Measurements from ENCODE around the gene NNT. TPM values are rescaled to one million over a fixed set of nuclear protein-coding genes. Genes with fewer than 3 reads are reported as not detected.

The NNT gene
- total and polyA plus RNA-seq, 9 of the 15 experiments (the other 6 are each of a cell fraction or from before 2014, with no cell fraction given), result 21.9 to 68.6 (median 42.2) TPM

DNA sequence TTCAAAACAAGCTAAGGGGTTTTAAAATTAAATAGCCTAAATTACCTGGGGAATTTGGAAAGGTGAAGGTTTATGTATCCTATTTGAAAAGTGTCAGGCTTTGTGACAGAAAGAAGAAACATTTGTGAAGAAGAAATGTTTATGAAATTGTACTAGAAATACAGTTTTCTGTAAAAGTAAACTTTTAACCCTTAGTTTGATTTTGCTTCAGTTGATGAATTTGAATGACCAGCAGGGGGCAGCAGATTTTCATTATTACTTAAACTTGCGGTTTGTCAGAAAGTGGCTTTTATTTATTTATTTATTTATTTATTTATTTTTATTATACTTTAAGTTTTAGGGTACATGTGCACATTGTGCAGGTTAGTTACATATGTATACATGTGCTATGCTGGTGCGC is 58.1 kb downstream of the NNT start:
- Histone ChIP-seq H3K9me1 (ENCODE audit: control insufficient read depth, insufficient read depth, low read length) (no peaks in the 10 kb centered on the region), H3K79me2 (ENCODE audit: control insufficient read depth, insufficient read depth, low read length) (no peaks in the 10 kb centered on the region), H3K27me3 (ENCODE audit: control insufficient read depth in 2 of 2, insufficient read depth in 2 of 2, low read length in 2 of 2) (no peaks in the 10 kb centered on the region), H2AFZ (ENCODE audit: low read depth, low read length) (no peak overlapping the region), H3K4me2 (ENCODE audit: insufficient read depth, low read length) (no peak overlapping the region), H3K36me3 (ENCODE audit: control insufficient read depth, insufficient read depth, low read length) (peaks cover 30% of the 10 kb centered on the region; the same call in 2 of the 3 replicates), H3K4me1 (replicated peaks in 1 of 2; ENCODE audit: control insufficient read depth in 2 of 2, insufficient read depth in 2 of 2, low read length in 2 of 2) (no peaks in the 10 kb centered on the region), H3K27ac (ENCODE audit: extremely low read depth, low read depth, low read length) (no peak overlapping the region), H3K9ac (ENCODE audit: insufficient read depth in 1 of 2, low read depth in 2 of 2, low read length in 2 of 2) (no peak overlapping the region), H3K4me3 (no peak overlapping the region), H3K9me3 (replicated peaks; ENCODE audit: control insufficient read depth, insufficient read depth, low read depth, low read length) (no peaks in the 10 kb centered on the region), H4K20me1 (replicated peaks; ENCODE audit: control insufficient read depth, insufficient read depth, low read length) (no peaks in the 10 kb centered on the region)
- in situ Hi-C loops (cut with MboI), result no loop called here
- intact Hi-C loops (cut with micrococcal nuclease), result no loop called here
- ChIA-PET CTCF (ENCODE audit: low intra/inter-chr PET ratio) (no interaction called here), POLR2A (no interaction called here)
- peak in 1 of 4 experiments; percentile 74 for DNase-seq (ENCODE audit: extremely low read depth in 1 of 4, low spot score in 3 of 4)
- 0 out of 3 replicates have a peak, but pooled peaks have one; percentile 43 for ATAC-seq
- 43% methylated on average over 1 of the region's 2 CpGs for WGBS (ENCODE audit: insufficient coverage, low coverage, missing lambda C conversion rate)
- BruUV-seq (replicated peaks), result no TSS peak
- FAIRE-seq, result no peak
- TF ChIP-seq, protein P1, sequence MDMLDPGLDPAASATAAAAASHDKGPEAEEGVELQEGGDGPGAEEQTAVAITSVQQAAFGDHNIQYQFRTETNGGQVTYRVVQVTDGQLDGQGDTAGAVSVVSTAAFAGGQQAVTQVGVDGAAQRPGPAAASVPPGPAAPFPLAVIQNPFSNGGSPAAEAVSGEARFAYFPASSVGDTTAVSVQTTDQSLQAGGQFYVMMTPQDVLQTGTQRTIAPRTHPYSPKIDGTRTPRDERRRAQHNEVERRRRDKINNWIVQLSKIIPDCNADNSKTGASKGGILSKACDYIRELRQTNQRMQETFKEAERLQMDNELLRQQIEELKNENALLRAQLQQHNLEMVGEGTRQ (CRISPR knock-in tag; IDR thresholded peaks at IDR 0.05), result no peak
- TF ChIP-seq CTCF (IDR thresholded peaks at IDR 0.05 in 2 of 3, conservative IDR thresholded peaks at IDR 0.05 in 1 of 3; ENCODE audit: insufficient read depth in 2 of 3, low read depth in 1 of 3, low read length in 3 of 3), result peak in 2 of 3 experiments; percentile 15 to 56; a peak in 3 of 6 replicates
- TF ChIP-seq RAD21 (CRISPR knock-in tag; conservative IDR thresholded peaks at IDR 0.05 in 1 of 2, IDR thresholded peaks at IDR 0.05 in 1 of 2), result peak; percentile 48 to 53
- no peak for TF ChIP-seq SLC30A9 (CRISPR knock-in tag; IDR thresholded peaks at IDR 0.05)
- TF ChIP-seq SIRT6 (IDR thresholded peaks at IDR 0.05; ENCODE audit: low read depth, low read length), result no peak
- TF ChIP-seq MBD2 (IDR thresholded peaks at IDR 0.05; ENCODE audit: borderline replicate concordance, low read depth), result no peak
- no peak for TF ChIP-seq ZNF407 (IDR thresholded peaks at IDR 0.05; ENCODE audit: low read depth)
- no peak for TF ChIP-seq ZNF444 (CRISPR knock-in tag; IDR thresholded peaks at IDR 0.05)
- 0 out of 2 replicates have a peak, but pooled peaks have one; percentile 19 for TF ChIP-seq ARID3A (IDR thresholded peaks at IDR 0.05; ENCODE audit: borderline replicate concordance, low read depth, low read length)

All from K562 (cell line).